ENCODE data around the gene SYT8.
"Not testable (repeated sequence)": the region's sequence is repeated elsewhere in the genome, so short reads cannot be mapped to it uniquely, and the experiment has no call there.

The SYT8 gene

GRCh38 chr11:1883346-1884302, 48.8 kb downstream of the SYT8 start:
- DNase-seq (ENCODE audit: low read depth in 2 of 3, low spot score in 2 of 3): no peak

- no peak for DNase-seq (ENCODE audit: low read depth in 2 of 3, low spot score in 2 of 3)
These were observed 49.5 kb downstream of the SYT8 start for GRCh38 chr11:1884303-1884700.

GRCh38 chr11:1886551-1886950, 51.8 kb downstream of the SYT8 start:
- DNase-seq (ENCODE audit: low read depth in 2 of 3, low spot score in 2 of 3): not testable (repeated sequence)
